AG04450 (cell line): Measurements from ENCODE around the gene C9orf72. TPM values are rescaled to one million over a fixed set of nuclear protein-coding genes. Genes with fewer than 3 reads are reported as not detected.

ENCODE experiments used
- CTCF ChIA-PET: fragments of 300-600, 350-600 bp; formaldehyde crosslinking; extraction: SDS; loops from one replicate; lab custom pipeline; 2022; ENCODE audit warnings: antibody characterized with exemption, inconsistent platforms; lab: Charles Lee
- POLR2A ChIA-PET: fragments of 350-600 bp; formaldehyde crosslinking; extraction: SDS; loops from one replicate; lab custom pipeline; 2021; ENCODE audit warnings: antibody characterized with exemption, inconsistent platforms; lab: Yijun Ruan, JAX
- DNase-seq: peaks from one replicate; pipeline ENCODE4 v3.0.0-alpha.2; 2011; ENCODE audit warnings: low read depth, low spot score
- H3K27ac ChIP-seq: one replicate; pipeline ENCODE4 v1.5.1; 2012; ENCODE audit warnings: low read depth, low read length, control low read depth
- H3K27me3 ChIP-seq: one replicate; pipeline ENCODE4 v1.6.0; 2012; ENCODE audit warnings: low read length; ENCODE audit not compliant: control insufficient read depth, insufficient read depth
- H3K4me3 ChIP-seq: 2 replicates; pipeline ENCODE4 v1.5.1; 2011; ENCODE audit warnings: mild to moderate bottlenecking, low read depth, low read length, control low read depth
- H3K9me3 ChIP-seq: 2 replicates; pipeline ENCODE4 v1.5.1; 2012; ENCODE audit warnings: low read length; ENCODE audit not compliant: control insufficient read depth, insufficient read depth
- polyA plus RNA-seq: library from polyadenylated mRNA; depleted of rRNA; stranded (reverse); fragments of >200 nt; gene quantifications from 2 replicates; pipeline ENCODE4 v1.2.3, GENCODE V29; 2011
- TF ChIP-seq, protein P1 (sequence below): IDR thresholded peaks from 2 replicates; pipeline ENCODE4 v1.5.1; 2011; ENCODE audit warnings: low read depth, low read length, control low read depth, inconsistent platforms

C9orf72 gene
- polyA plus RNA-seq, 1 experiment, result 4.6 TPM

- ChIA-PET CTCF (interaction anchor here (1.0 kb wide), 1 partner anchor 11 kb away, joined by 3 read pairs; no protein-coding TSS in a partner anchor), POLR2A (no interaction called here)
- Histone ChIP-seq H3K27me3 (peaks cover 30% of the 10 kb centered on the region), H3K4me3 (no peak overlapping the region; the same call in 1 of the 2 replicates), H3K27ac (no peak overlapping the region), H3K9me3 (no peaks in the 10 kb centered on the region; the same call in 1 of the 2 replicates)
- TF ChIP-seq, protein P1, sequence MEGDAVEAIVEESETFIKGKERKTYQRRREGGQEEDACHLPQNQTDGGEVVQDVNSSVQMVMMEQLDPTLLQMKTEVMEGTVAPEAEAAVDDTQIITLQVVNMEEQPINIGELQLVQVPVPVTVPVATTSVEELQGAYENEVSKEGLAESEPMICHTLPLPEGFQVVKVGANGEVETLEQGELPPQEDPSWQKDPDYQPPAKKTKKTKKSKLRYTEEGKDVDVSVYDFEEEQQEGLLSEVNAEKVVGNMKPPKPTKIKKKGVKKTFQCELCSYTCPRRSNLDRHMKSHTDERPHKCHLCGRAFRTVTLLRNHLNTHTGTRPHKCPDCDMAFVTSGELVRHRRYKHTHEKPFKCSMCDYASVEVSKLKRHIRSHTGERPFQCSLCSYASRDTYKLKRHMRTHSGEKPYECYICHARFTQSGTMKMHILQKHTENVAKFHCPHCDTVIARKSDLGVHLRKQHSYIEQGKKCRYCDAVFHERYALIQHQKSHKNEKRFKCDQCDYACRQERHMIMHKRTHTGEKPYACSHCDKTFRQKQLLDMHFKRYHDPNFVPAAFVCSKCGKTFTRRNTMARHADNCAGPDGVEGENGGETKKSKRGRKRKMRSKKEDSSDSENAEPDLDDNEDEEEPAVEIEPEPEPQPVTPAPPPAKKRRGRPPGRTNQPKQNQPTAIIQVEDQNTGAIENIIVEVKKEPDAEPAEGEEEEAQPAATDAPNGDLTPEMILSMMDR, result no peak
- no peak for DNase-seq
Measured at GRCh38 chr9:27527702-27528075, 45.6 kb downstream of the C9orf72 start.

GRCh38 chr9:27524236-27524635, 49.0 kb downstream of the C9orf72 start, which contains the start of gene IFNK:
TSS of gene IFNK (plus strand) at chr9:27524290. CDS start at chr9:27524337, 47 bp downstream.
- DNase-seq, result no peak
- H3K27me3 ChIP-seq, result peaks cover 23% of the 10 kb centered on the region
- H3K27ac ChIP-seq, result no peak within 1 kb of the TSS
- no peaks in the 10 kb centered on the region; the same call in 1 of the 2 replicates for H3K9me3 ChIP-seq
- TF ChIP-seq, protein P1, result no peak
- ChIA-PET POLR2A (no interaction called here), CTCF (interaction anchor here (0.5 to 1.3 kb wide), 3 partner anchors 21 to 191 kb away, joined by 3 to 4 read pairs (median 4); no protein-coding TSS in a partner anchor)
- H3K4me3 ChIP-seq, result no peak within 1 kb of the TSS

DNA sequence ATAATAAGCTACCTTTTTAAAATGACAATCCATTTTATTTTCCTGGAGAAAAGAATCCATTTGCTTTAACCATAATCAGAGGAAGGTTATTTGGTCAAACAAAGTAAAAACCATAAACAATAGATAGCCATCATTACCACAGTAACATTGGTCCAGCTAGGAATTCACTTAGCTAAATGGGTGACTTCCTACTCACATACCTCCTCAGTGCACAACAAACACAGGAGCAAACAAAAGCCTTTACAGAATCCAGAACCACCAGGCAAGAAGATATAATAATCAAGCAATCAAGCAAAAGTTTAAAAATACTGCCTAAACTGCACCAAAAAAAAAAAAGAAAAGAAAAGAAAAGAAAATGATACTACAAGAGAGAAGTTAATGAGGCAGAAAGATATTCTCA, 50.1 kb downstream of the C9orf72 start:
- Histone ChIP-seq H3K9me3 (no peaks in the 10 kb centered on the region), H3K27me3 (peaks cover 17% of the 10 kb centered on the region), H3K27ac (no peak overlapping the region), H3K4me3 (no peak overlapping the region)
- no peak for DNase-seq
- TF ChIP-seq, protein P1, result no peak
- CTCF ChIA-PET, result interaction anchor here (0.7 to 1.6 kb wide), 3 partner anchors 22 to 421 kb away, joined by 3 to 7 read pairs (median 4); no protein-coding TSS in a partner anchor
- POLR2A ChIA-PET, result no interaction called here

DNA sequence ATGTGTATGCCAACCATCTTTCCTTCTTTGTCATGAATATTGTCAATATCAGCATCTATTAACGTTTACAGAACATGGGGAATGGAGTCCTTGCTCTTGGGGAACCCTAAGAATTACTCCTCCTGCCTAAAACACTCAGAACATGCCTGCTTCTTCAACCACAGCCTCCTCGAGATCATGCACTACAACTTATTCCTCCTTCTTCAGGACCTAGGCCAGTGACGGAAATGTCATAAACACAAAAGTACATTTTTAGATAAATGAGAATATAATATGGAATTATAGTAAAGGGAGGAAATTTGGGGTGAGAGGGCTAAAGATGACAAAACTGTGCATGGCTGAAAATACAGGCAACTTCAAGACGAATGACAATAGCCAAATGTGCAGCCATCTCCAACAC, 52.3 kb downstream of the C9orf72 start:
- DNase-seq, result no peak
- POLR2A ChIA-PET, result no interaction called here
- Histone ChIP-seq H3K27me3 (peaks cover 4% of the 10 kb centered on the region), H3K27ac (no peak overlapping the region), H3K4me3 (no peak overlapping the region), H3K9me3 (no peaks in the 10 kb centered on the region)
- TF ChIP-seq, protein P1, result no peak
- CTCF ChIA-PET, result no interaction called here
